PC-3 (cell line): ENCODE measurements around the gene PRKCD.

ENCODE experiments used
- CTCF ChIP-seq: fragments of 300-600 bp; sonication (generic); conservative IDR thresholded peaks from 2 replicates; pipeline ENCODE4 v1.5.1; 2017; ENCODE audit warnings: antibody characterized with exemption, low read depth, mild to moderate bottlenecking, low read length
- EZH2 ChIP-seq: fragments of 300-600 bp; sonication (generic); IDR thresholded peaks from one replicate; pipeline ENCODE4 v1.6.1; 2017; ENCODE audit warnings: antibody characterized with exemption, mild to moderate bottlenecking, low read length; ENCODE audit not compliant: unreplicated experiment

GRCh38 chr3:53122255-53122932, 38.6 kb upstream of the PRKCD start:
- TF ChIP-seq CTCF, result no peak
- TF ChIP-seq EZH2, result no peak
